HepG2 (cell line): ENCODE results near the gene NOS1AP. TPM values are rescaled to one million over a fixed set of nuclear protein-coding genes. Genes with fewer than 3 reads are reported as not detected.

Experiments
- ATAC-seq: fragments of 200-7000 bp; cut with Tn5 transposase; 3 replicates; pipeline ENCODE4 v1.9.1; 2020; ENCODE audit warnings: mild to moderate bottlenecking, moderate library complexity
- BruUV-seq: library from RNA; stranded (reverse); fragments of 400-500 nt; replicated peaks from 2 replicates; lab custom pipeline; 2021; lab: Mats Ljungman, UMichigan
- CTCF ChIA-PET: fragments of 300-600 bp; formaldehyde crosslinking; extraction: SDS; loops from one replicate; lab custom pipeline; 2021; ENCODE audit warnings: low total read pairs, inconsistent platforms, low intra/inter-chr PET ratio; lab: Yijun Ruan, JAX
- POLR2A ChIA-PET: fragments of 350-600 bp; sonication (Branson Sonifier 250); formaldehyde crosslinking; loops from one replicate; lab custom pipeline; 2020; ENCODE audit warnings: antibody characterized with exemption, inconsistent platforms; lab: Yijun Ruan, JAX
- DNase-seq: peaks from one replicate; pipeline ENCODE4 v3.0.0-alpha.2; 2015; ENCODE audit warnings: low spot score
- FAIRE-seq: peaks from 3 replicates; lab custom pipeline; 2011; peaks lifted over from hg19 to GRCh38; lab: Jason Lieb, UNC
- H2AFZ ChIP-seq: one replicate; pipeline ENCODE4 v1.6.1; 2011; ENCODE audit warnings: low read length, inconsistent platforms
- H3K27ac ChIP-seq: fragments of 300-600 bp; 3 replicates; pipeline ENCODE4 v1.8.0; 2011; ENCODE audit warnings: mixed run types, mild to moderate bottlenecking, mixed read lengths, low read length, inconsistent platforms; ENCODE audit not compliant: insufficient read depth; ENCODE audit errors: extremely low read length
- H3K27me3 ChIP-seq, 2 experiments: fragments of 200-600 bp in 1 of 2; 2 replicates in 1 of 2; 3 replicates in 1 of 2; pipeline versions ENCODE4 v1.6.0 to v1.8.0; 2011; ENCODE audit warnings: low read length in 2 of 2, mild to moderate bottlenecking in 2 of 2, moderate library complexity in 2 of 2, inconsistent platforms in 1 of 2; ENCODE audit not compliant: insufficient read depth in 2 of 2, control insufficient read depth in 1 of 2
- H3K36me3 ChIP-seq, 2 experiments: fragments of 200-600 bp in 1 of 2; replicated peaks in 1 of 2; 2 replicates in 1 of 2; 3 replicates in 1 of 2; pipeline versions ENCODE4 v1.5.1 to v1.8.0; 2011; ENCODE audit warnings: low read length in 2 of 2, inconsistent platforms in 1 of 2; ENCODE audit not compliant: insufficient read depth in 2 of 2, control insufficient read depth in 1 of 2
- H3K4me1 ChIP-seq: 2 replicates; pipeline ENCODE4 v1.5.1; 2012; ENCODE audit warnings: low read length, inconsistent platforms; ENCODE audit not compliant: insufficient read depth
- H3K4me2 ChIP-seq: 2 replicates; pipeline ENCODE4 v1.6.0; 2011; ENCODE audit warnings: low read depth, low read length, inconsistent platforms
- H3K4me3 ChIP-seq, 3 experiments: fragments of 200-600 bp in 1 of 3; sonication (generic), shearing (Covaris generic) in 1 of 3; replicated peaks in 1 of 3; 2 replicates each; pipeline ENCODE4 v1.5.1; 2011 to 2016; ENCODE audit warnings: low read length in 3 of 3, inconsistent platforms in 2 of 3, low read depth in 2 of 3, mild to moderate bottlenecking in 2 of 3, control low read depth in 1 of 3, mixed read lengths in 1 of 3; ENCODE audit not compliant: insufficient read depth in 1 of 3
- H3K79me2 ChIP-seq: one replicate; pipeline ENCODE4 v1.6.1; 2011; ENCODE audit warnings: low read length, inconsistent platforms; ENCODE audit not compliant: insufficient read depth
- H3K9ac ChIP-seq: 2 replicates; pipeline ENCODE4 v1.6.0; 2011; ENCODE audit warnings: mild to moderate bottlenecking, low read depth, low read length, inconsistent platforms; ENCODE audit not compliant: insufficient read depth
- H3K9me3 ChIP-seq: 2 replicates; pipeline ENCODE4 v1.5.1; 2012; ENCODE audit warnings: mild to moderate bottlenecking, low read length
- H4K20me1 ChIP-seq: 2 replicates; pipeline ENCODE4 v1.6.0; 2011; ENCODE audit warnings: inconsistent platforms, mild to moderate bottlenecking, low read length, moderate library complexity; ENCODE audit not compliant: insufficient read depth
- FLYWCH1 ChIP-seq: sonication (generic); formaldehyde crosslinking; IDR thresholded peaks from 2 replicates; pipeline ENCODE4 v1.8.1; 2023; ENCODE audit warnings: mild to moderate bottlenecking, missing genetic modification reagents
- FOSL2 ChIP-seq: sonication (generic); formaldehyde crosslinking; IDR thresholded peaks from 2 replicates; pipeline ENCODE4 v1.4.0; 2020; ENCODE audit warnings: missing genetic modification reagents
- HDAC2 ChIP-seq: sonication (generic); formaldehyde crosslinking; IDR thresholded peaks from 2 replicates; pipeline ENCODE4 v1.4.0; 2020; ENCODE audit warnings: missing genetic modification reagents
- KLF11 ChIP-seq: IDR thresholded peaks from 2 replicates; pipeline ENCODE4 v1.6.1; 2016; ENCODE audit warnings: missing compliant biosample characterization
- NFYC ChIP-seq: IDR thresholded peaks from 2 replicates; pipeline ENCODE4 v1.6.1; 2016; ENCODE audit warnings: missing genetic modification reagents, missing compliant biosample characterization
- RXRB ChIP-seq: IDR thresholded peaks from 2 replicates; pipeline ENCODE4 v1.6.1; 2016; ENCODE audit warnings: borderline replicate concordance, missing genetic modification reagents, missing compliant biosample characterization
- SIX1 ChIP-seq: sonication (generic); formaldehyde crosslinking; IDR thresholded peaks from 2 replicates; pipeline ENCODE4 v1.4.0; 2020; ENCODE audit warnings: missing genetic modification reagents, borderline replicate concordance
- TCF7L2 ChIP-seq: IDR thresholded peaks from 2 replicates; pipeline ENCODE4 v1.6.1; 2011; ENCODE audit warnings: mild to moderate bottlenecking, low read depth, low read length, moderate library complexity
- ZFY ChIP-seq: sonication (generic); formaldehyde crosslinking; IDR thresholded peaks from 2 replicates; pipeline ENCODE4 v1.4.0; 2020; ENCODE audit warnings: missing genetic modification reagents
- ZNF644 ChIP-seq: IDR thresholded peaks from 2 replicates; pipeline ENCODE4 v1.6.1; 2016; ENCODE audit warnings: low read depth
- ZNF672 ChIP-seq: sonication (generic); formaldehyde crosslinking; IDR thresholded peaks from 2 replicates; pipeline ENCODE4 v1.8.1; 2022; ENCODE audit warnings: missing genetic modification reagents
- ZNF773 ChIP-seq: sonication (generic); formaldehyde crosslinking; IDR thresholded peaks from 2 replicates; pipeline ENCODE4 v1.4.0; 2020; ENCODE audit warnings: missing genetic modification reagents, borderline replicate concordance
- WGBS: methylation state at CpG from one replicate; pipeline ENCODE4 v1.1.6; 2017; ENCODE audit warnings: low lambda C conversion rate; 5-methylcytosine and 5-hydroxymethylcytosine counted together
- in situ Hi-C: cut with HindIII; loops from 2 replicates; pipeline ENCODE4 v1.10.0; 2017; ENCODE audit warnings: low pct_unique_long_range_greater_than_20kb; ENCODE audit not compliant: extremely low pct_ligation_motif_present
- intact Hi-C: fragments of 100-400 bp; cut with micrococcal nuclease; formaldehyde crosslinking; loops from one replicate; pipeline ENCODE4 v1.10.0; 2022; ENCODE audit not compliant: unreplicated experiment
- polyA plus RNA-seq, 8 experiments: library from polyadenylated mRNA; depleted of rRNA in 3 of 8; stranded (reverse) in 7 of 8; unstranded in 1 of 8; fragments of >200 nt; fragmentation: Illumina TruSeq in 4 of 8; extraction: Trizol in 4 of 8; gene quantifications; 2 replicates each; pipeline versions ENCODE4 v1.2.1 to v1.2.3, GENCODE V29; 2011 to 2016; ENCODE audit warnings: low read depth in 4 of 8, missing spikeins in 1 of 8, mixed read lengths in 1 of 8; ENCODE audit not compliant: insufficient read depth in 1 of 8
- total RNA-seq, 5 experiments: library from RNA; depleted of rRNA; stranded (reverse); fragments of >200 nt; fragmentation: Illumina TruSeq; extraction: Trizol; gene quantifications; 2 replicates each; pipeline ENCODE4 v1.2.3, GENCODE V29; 2016; ENCODE audit warnings: low read depth in 1 of 5
- TF ChIP-seq, protein P1 (sequence below): sonication (generic); formaldehyde crosslinking; IDR thresholded peaks from 2 replicates; pipeline ENCODE4 v1.4.0; 2020; ENCODE audit warnings: mild to moderate bottlenecking, missing genetic modification reagents

NOS1AP gene
- total and polyA plus RNA-seq, 2 of the 13 experiments (the other 11 are each of a cell fraction or from before 2014, with no cell fraction given): 2.0 to 3.3 TPM

- no peak overlapping the region for H2AFZ ChIP-seq
- CTCF ChIA-PET: no interaction called here
- H3K4me3 ChIP-seq: no peak overlapping the region
- DNase-seq: no peak
- no peak overlapping the region for H3K27ac ChIP-seq
- no peak overlapping the region for H3K9ac ChIP-seq
- peaks cover 23% of the 10 kb centered on the region for H3K79me2 ChIP-seq
- POLR2A ChIA-PET: no interaction called here
- no peak for FAIRE-seq
- WGBS: 74% methylated on average over 4 of the region's 5 CpGs
- H3K36me3 ChIP-seq: peaks cover 0 to 5% of the 10 kb centered on the region in 2 experiments; a peak in 1 of 5 replicates
- H3K4me1 ChIP-seq: peaks cover 26% of the 10 kb centered on the region
- no peak for ATAC-seq
- H3K27me3 ChIP-seq: no peaks in the 10 kb centered on the region
- no peak for TF ChIP-seq SIX1 (CRISPR knock-in tag)
- no peak for TF ChIP-seq ZNF672 (CRISPR knock-in tag)
- no peak for TF ChIP-seq KLF11
- no peak for TF ChIP-seq RXRB (CRISPR knock-in tag)
- no peak overlapping the region for H3K4me2 ChIP-seq
- H3K9me3 ChIP-seq: no peaks in the 10 kb centered on the region
- no TSS peak for BruUV-seq
- intact Hi-C loops (no loop called here), in situ Hi-C loops (no loop called here)
- H4K20me1 ChIP-seq: no peaks in the 10 kb centered on the region
These were observed 149.1 kb downstream of the NOS1AP start for GRCh38 chr1:162218546-162218945.

DNA sequence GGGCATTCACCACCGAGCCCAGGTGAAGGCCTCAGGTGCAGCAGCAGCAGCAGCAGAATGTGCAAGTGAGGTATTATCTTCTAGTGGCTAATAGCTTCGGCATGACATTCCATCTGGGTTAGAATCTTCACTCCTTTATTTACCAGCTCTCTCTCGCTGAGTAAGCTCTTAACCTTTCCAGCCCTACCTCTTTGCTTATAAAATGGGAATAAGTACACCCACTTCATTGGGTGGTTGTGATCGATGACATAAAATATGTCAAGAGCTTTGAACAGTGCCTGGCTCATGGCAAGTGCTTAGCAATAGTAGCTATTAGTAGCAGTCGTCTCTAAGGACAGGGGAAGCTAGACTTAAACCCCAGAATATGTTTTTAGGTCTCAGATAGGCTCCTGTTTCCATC lies 149.5 kb downstream of the NOS1AP start:
- ATAC-seq: no peak
- Histone ChIP-seq H3K4me3 (no peak overlapping the region), H3K9me3 (no peaks in the 10 kb centered on the region), H3K4me2 (no peak overlapping the region), H3K27ac (no peak overlapping the region), H2AFZ (no peak overlapping the region), H3K27me3 (no peaks in the 10 kb centered on the region), H3K79me2 (peaks cover 21% of the 10 kb centered on the region), H3K4me1 (peaks cover 24% of the 10 kb centered on the region), H4K20me1 (no peaks in the 10 kb centered on the region), H3K9ac (no peak overlapping the region), H3K36me3 (peaks cover 0 to 5% of the 10 kb centered on the region in 2 experiments; a peak in 1 of 5 replicates)
- DNase-seq: no peak
- 75% methylated on average over 5 of the region's 5 CpGs for whole genome bisulfite sequencing
- in situ Hi-C loops: no loop called here
- CTCF ChIA-PET: no interaction called here
- POLR2A ChIA-PET: no interaction called here
- no peak for FAIRE-seq
- BruUV-seq: no TSS peak
- intact Hi-C loops: no loop called here
- TF ChIP-seq TCF7L2: no peak
- TF ChIP-seq HDAC2 (CRISPR knock-in tag): no peak
- TF ChIP-seq ZFY (CRISPR knock-in tag): no peak
- no peak for TF ChIP-seq ZNF773 (CRISPR knock-in tag)
- no peak for TF ChIP-seq FOSL2 (CRISPR knock-in tag)
- no peak for TF ChIP-seq ZNF644 (CRISPR knock-in tag)
- TF ChIP-seq NFYC (CRISPR knock-in tag): no peak
- TF ChIP-seq FLYWCH1 (CRISPR knock-in tag): no peak
- TF ChIP-seq, protein P1, sequence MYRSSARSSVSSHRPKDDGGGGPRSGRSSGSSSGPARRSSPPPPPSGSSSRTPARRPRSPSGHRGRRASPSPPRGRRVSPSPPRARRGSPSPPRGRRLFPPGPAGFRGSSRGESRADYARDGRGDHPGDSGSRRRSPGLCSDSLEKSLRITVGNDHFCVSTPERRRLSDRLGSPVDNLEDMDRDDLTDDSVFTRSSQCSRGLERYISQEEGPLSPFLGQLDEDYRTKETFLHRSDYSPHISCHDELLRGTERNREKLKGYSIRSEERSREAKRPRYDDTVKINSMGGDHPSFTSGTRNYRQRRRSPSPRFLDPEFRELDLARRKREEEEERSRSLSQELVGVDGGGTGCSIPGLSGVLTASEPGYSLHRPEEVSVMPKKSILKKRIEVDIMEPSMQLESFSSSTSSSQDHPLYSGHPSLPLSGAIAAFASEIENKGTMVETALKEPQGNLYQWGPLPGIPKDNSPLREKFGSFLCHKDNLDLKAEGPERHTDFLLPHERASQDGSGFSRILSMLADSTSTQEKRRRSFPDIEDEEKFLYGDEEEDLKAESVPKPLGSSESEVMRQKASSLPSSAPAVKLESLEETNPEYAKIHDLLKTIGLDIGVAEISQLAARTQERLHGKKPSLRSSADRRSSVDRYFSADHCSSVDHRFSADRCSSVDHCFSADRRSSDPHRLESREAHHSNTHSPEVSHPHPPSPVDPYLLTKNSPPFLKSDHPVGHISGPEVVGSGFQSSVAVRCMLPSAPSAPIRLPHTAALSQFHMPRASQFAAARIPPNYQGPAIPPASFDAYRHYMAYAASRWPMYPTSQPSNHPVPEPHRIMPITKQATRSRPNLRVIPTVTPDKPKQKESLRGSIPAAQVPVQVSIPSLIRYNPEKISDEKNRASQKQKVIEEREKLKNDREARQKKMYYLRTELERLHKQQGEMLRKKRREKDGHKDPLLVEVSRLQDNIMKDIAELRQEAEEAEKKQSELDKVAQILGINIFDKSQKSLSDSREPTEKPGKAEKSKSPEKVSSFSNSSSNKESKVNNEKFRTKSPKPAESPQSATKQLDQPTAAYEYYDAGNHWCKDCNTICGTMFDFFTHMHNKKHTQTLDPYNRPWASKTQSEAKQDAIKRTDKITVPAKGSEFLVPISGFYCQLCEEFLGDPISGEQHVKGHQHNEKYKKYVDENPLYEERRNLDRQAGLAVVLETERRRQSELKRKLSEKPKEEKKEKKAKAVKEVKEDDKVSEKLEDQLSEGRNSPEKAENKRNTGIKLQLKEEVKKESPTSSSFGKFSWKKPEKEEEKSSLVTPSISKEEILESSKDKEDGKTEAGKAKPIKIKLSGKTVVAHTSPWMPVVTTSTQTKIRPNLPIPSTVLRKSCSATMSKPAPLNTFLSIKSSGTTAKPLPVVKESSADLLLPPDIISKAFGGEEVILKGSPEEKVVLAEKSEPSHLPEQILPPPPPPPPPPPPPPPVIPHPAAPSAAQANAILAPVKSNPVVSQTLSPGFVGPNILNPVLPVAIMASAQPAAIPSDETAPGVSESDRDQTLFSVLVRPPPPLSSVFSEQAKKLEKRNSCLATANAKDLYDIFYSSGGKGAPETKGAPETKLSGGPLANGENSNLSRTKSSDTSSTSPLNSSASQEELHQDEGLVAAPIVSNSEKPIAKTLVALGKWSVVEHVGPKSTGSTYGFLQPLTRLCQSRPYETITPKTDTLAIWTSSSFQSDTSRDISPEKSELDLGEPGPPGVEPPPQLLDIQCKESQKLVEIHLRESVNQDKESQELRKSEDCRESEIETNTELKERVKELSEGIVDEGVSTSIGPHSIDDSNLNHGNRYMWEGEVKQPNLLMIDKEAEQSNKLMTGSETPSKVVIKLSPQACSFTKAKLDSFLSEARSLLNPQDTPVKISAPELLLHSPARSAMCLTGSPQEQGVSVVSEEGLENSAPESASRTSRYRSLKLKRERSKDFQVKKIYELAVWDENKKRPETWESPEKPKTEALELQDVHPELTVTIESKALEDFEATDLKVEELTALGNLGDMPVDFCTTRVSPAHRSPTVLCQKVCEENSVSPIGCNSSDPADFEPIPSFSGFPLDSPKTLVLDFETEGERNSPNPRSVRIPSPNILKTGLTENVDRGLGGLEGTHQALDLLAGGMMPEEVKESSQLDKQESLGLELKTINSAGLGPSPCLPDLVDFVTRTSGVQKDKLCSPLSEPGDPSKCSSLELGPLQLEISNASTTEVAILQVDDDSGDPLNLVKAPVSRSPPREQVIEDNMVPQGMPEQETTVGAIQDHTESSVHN (CRISPR knock-in tag): no peak
